OCI-LY1 (cell line): ENCODE data around the gene DYRK1A.

ENCODE experiments used
- H2AFZ ChIP-seq: fragments of 200-600 bp; sonication (generic), shearing (Covaris generic); 2 replicates; pipeline ENCODE4 v1.6.0; 2014; ENCODE audit warnings: antibody characterized with exemption, mild to moderate bottlenecking, low read length
- H3F3A ChIP-seq: fragments of 200-600 bp; sonication (generic), shearing (Covaris generic); 2 replicates; pipeline ENCODE4 v1.6.0; 2014; ENCODE audit warnings: mild to moderate bottlenecking, antibody characterized with exemption, low read length, moderate library complexity; ENCODE audit not compliant: insufficient read depth
- H3K27ac ChIP-seq: fragments of 200-600 bp; sonication (generic); 2 replicates; pipeline ENCODE4 v1.5.1; 2014; ENCODE audit warnings: low read length, mixed run types, mild to moderate bottlenecking, low read depth; ENCODE audit not compliant: poor library complexity, severe bottlenecking
- H3K27me3 ChIP-seq: fragments of 200-600 bp; sonication (generic); 2 replicates; pipeline ENCODE4 v1.6.0; 2014; ENCODE audit warnings: antibody characterized with exemption, mild to moderate bottlenecking, low read length, moderate library complexity; ENCODE audit not compliant: insufficient read depth
- H3K36me3 ChIP-seq: fragments of 200-600 bp; sonication (generic); 2 replicates; pipeline ENCODE4 v1.6.1; 2014; ENCODE audit warnings: mild to moderate bottlenecking, antibody characterized with exemption, low read length, moderate library complexity, mixed read lengths; ENCODE audit not compliant: insufficient read depth
- H3K4me1 ChIP-seq: fragments of 200-600 bp; sonication (generic); 2 replicates; pipeline ENCODE4 v1.5.1; 2014; ENCODE audit warnings: mild to moderate bottlenecking, low read length, moderate library complexity; ENCODE audit not compliant: insufficient read depth, severe bottlenecking
- H3K4me2 ChIP-seq: fragments of 200-600 bp; sonication (generic), shearing (Covaris generic); 2 replicates; pipeline ENCODE4 v1.6.1; 2014; ENCODE audit warnings: low read length
- H3K4me3 ChIP-seq: fragments of 200-600 bp; sonication (generic); 2 replicates; pipeline ENCODE4 v1.5.1; 2014; ENCODE audit warnings: low read length, low read depth, mild to moderate bottlenecking, mixed read lengths; ENCODE audit not compliant: poor library complexity, severe bottlenecking
- H3K79me2 ChIP-seq: fragments of 200-600 bp; shearing (Covaris generic); 2 replicates; pipeline ENCODE4 v1.6.1; 2016; ENCODE audit warnings: mixed run types, low read length, mixed read lengths; ENCODE audit not compliant: insufficient read depth
- H3K9ac ChIP-seq: fragments of 200-600 bp; sonication (generic), shearing (Covaris generic); 2 replicates; pipeline ENCODE4 v1.6.1; 2014; ENCODE audit warnings: mild to moderate bottlenecking, low read length, mixed read lengths
- H3K9me2 ChIP-seq: fragments of 200-600 bp; sonication (generic), shearing (Covaris generic); 2 replicates; pipeline ENCODE4 v1.6.1; 2014; ENCODE audit warnings: low read depth, mild to moderate bottlenecking, low read length, mixed read lengths
- H3K9me3 ChIP-seq: fragments of 200-600 bp; shearing (Covaris generic); 2 replicates; pipeline ENCODE4 v1.6.1; 2014; ENCODE audit warnings: low read length, mixed read lengths
- H4K20me1 ChIP-seq: fragments of 200-600 bp; sonication (generic), shearing (Covaris generic); 2 replicates; pipeline ENCODE4 v1.6.0; 2016; ENCODE audit warnings: mild to moderate bottlenecking, low read length; ENCODE audit not compliant: insufficient read depth
- CTCF ChIP-seq: fragments of 200-600 bp; sonication (generic), shearing (Covaris generic); IDR thresholded peaks from 2 replicates; pipeline ENCODE4 v1.5.1; 2017; ENCODE audit warnings: mild to moderate bottlenecking, antibody characterized with exemption, low read length, moderate library complexity, mixed read lengths
- EZH2 ChIP-seq: fragments of 200-600 bp; sonication (generic), shearing (Covaris generic); IDR thresholded peaks from 2 replicates; pipeline ENCODE4 v1.8.0; 2017; ENCODE audit warnings: borderline replicate concordance, mixed run types, mild to moderate bottlenecking, antibody characterized with exemption, low read length, moderate library complexity, mixed read lengths

Gene DYRK1A

GRCh38 chr21:37396855-37397254 is 30.3 kb downstream of the DYRK1A start:
- Histone ChIP-seq H3K79me2 (peaks cover 100% of the 10 kb centered on the region), H3K27ac (no peak overlapping the region), H3K4me1 (no peaks in the 10 kb centered on the region), H3K4me2 (no peak overlapping the region), H3K9ac (no peak overlapping the region), H3K27me3 (no peaks in the 10 kb centered on the region), H3F3A (no peaks in the 10 kb centered on the region), H3K4me3 (no peak overlapping the region), H3K36me3 (peaks cover 34% of the 10 kb centered on the region), H3K9me2 (no peaks in the 10 kb centered on the region), H3K9me3 (no peaks in the 10 kb centered on the region), H2AFZ (no peak overlapping the region), H4K20me1 (0 out of 2 replicates have a peak, but pooled peaks cover 2% of the 10 kb centered on the region)
- TF ChIP-seq EZH2 (no peak), CTCF (no peak)

- Histone ChIP-seq H3K36me3 (peaks cover 17% of the 10 kb centered on the region), H3K4me2 (no peak overlapping the region), H3K9ac (no peak overlapping the region), H3F3A (no peaks in the 10 kb centered on the region), H3K9me3 (peaks cover 7% of the 10 kb centered on the region), H2AFZ (no peak overlapping the region), H3K79me2 (peaks cover 100% of the 10 kb centered on the region), H3K4me1 (no peaks in the 10 kb centered on the region), H3K27ac (no peak overlapping the region), H3K27me3 (no peaks in the 10 kb centered on the region), H3K4me3 (no peak overlapping the region), H3K9me2 (no peaks in the 10 kb centered on the region), H4K20me1 (0 out of 2 replicates have a peak, but pooled peaks cover 2% of the 10 kb centered on the region)
- no peak for TF ChIP-seq EZH2
- TF ChIP-seq CTCF: no peak
These were observed 32.1 kb downstream of the DYRK1A start for GRCh38 chr21:37398697-37399096.

GRCh38 chr21:37402251-37402867 is 35.8 kb downstream of the DYRK1A start:
- Histone ChIP-seq H3K9me2 (no peaks in the 10 kb centered on the region), H3K79me2 (peaks cover 100% of the 10 kb centered on the region), H3F3A (no peaks in the 10 kb centered on the region), H3K27ac (no peak overlapping the region), H3K36me3 (peaks cover 2% of the 10 kb centered on the region), H3K4me1 (peaks cover 28% of the 10 kb centered on the region), H4K20me1 (no peaks in the 10 kb centered on the region), H3K4me3 (no peak overlapping the region), H3K27me3 (no peaks in the 10 kb centered on the region), H3K9me3 (peaks cover 7% of the 10 kb centered on the region), H3K9ac (no peak overlapping the region), H3K4me2 (no peak overlapping the region), H2AFZ (no peak overlapping the region)
- no peak for TF ChIP-seq EZH2
- TF ChIP-seq CTCF: no peak
